ENCODE results near the gene MTA2.

The MTA2 gene

GRCh38 chr11:62615521-62615920 is 13.9 kb upstream of the MTA2 start:
- Histone ChIP-seq H3K27ac (ENCODE audit: low read depth, low read length, poor library complexity, severe bottlenecking) (no peak overlapping the region), H4K20me1 (ENCODE audit: insufficient read depth, low read length) (no peaks in the 10 kb centered on the region), H3K4me2 (ENCODE audit: low read length) (no peak overlapping the region), H3K9me3 (ENCODE audit: low read length) (no peaks in the 10 kb centered on the region), H3K79me2 (ENCODE audit: insufficient read depth, low read length) (no peaks in the 10 kb centered on the region; the same call in 1 of the 2 replicates), H3K4me1 (ENCODE audit: insufficient read depth, low read length, severe bottlenecking) (peaks cover 16% of the 10 kb centered on the region), H3K27me3 (ENCODE audit: insufficient read depth, low read length) (no peaks in the 10 kb centered on the region), H3K4me3 (ENCODE audit: low read depth, low read length, poor library complexity, severe bottlenecking) (no peak overlapping the region), H3F3A (ENCODE audit: insufficient read depth, low read length) (no peaks in the 10 kb centered on the region), H3K9ac (ENCODE audit: low read length) (no peak overlapping the region), H3K9me2 (ENCODE audit: low read depth, low read length) (no peaks in the 10 kb centered on the region), H3K36me3 (ENCODE audit: insufficient read depth, low read length) (peaks cover 24% of the 10 kb centered on the region), H2AFZ (ENCODE audit: low read length) (no peak overlapping the region)
- TF ChIP-seq CTCF (IDR thresholded peaks at IDR 0.05; ENCODE audit: low read length) (no peak), EZH2 (IDR thresholded peaks at IDR 0.05; ENCODE audit: borderline replicate concordance, low read length) (no peak)

- no peaks in the 10 kb centered on the region for H3K27me3 ChIP-seq (ENCODE audit: insufficient read depth, low read length)
- H3F3A ChIP-seq (ENCODE audit: insufficient read depth, low read length), result no peaks in the 10 kb centered on the region; the same call in 1 of the 2 replicates
- H3K27ac ChIP-seq (ENCODE audit: low read depth, low read length, poor library complexity, severe bottlenecking), result peak overlapping the region; percentile 53
- H3K9me2 ChIP-seq (ENCODE audit: low read depth, low read length), result no peaks in the 10 kb centered on the region
- H2AFZ ChIP-seq (ENCODE audit: low read length), result no peak overlapping the region
- no peak overlapping the region for H3K4me3 ChIP-seq (ENCODE audit: low read depth, low read length, poor library complexity, severe bottlenecking)
- H3K9me3 ChIP-seq (ENCODE audit: low read length), result no peaks in the 10 kb centered on the region
- peaks cover 30% of the 10 kb centered on the region for H3K36me3 ChIP-seq (ENCODE audit: insufficient read depth, low read length)
- no peak for TF ChIP-seq EZH2 (IDR thresholded peaks at IDR 0.05; ENCODE audit: borderline replicate concordance, low read length)
- TF ChIP-seq CTCF (IDR thresholded peaks at IDR 0.05; ENCODE audit: low read length), result no peak
- peaks cover 25% of the 10 kb centered on the region for H3K4me1 ChIP-seq (ENCODE audit: insufficient read depth, low read length, severe bottlenecking)
- H3K79me2 ChIP-seq (ENCODE audit: insufficient read depth, low read length), result no peaks in the 10 kb centered on the region
- H3K4me2 ChIP-seq (ENCODE audit: low read length), result no peak overlapping the region
- H4K20me1 ChIP-seq (ENCODE audit: insufficient read depth, low read length), result no peaks in the 10 kb centered on the region
- H3K9ac ChIP-seq (ENCODE audit: low read length), result no peak overlapping the region; the same call in 1 of the 2 replicates
These were observed 12.6 kb upstream of the MTA2 start for GRCh38 chr11:62614275-62614674.

- no peak overlapping the region for H2AFZ ChIP-seq (ENCODE audit: low read length)
- peak overlapping the region; percentile 53 for H3K27ac ChIP-seq (ENCODE audit: low read depth, low read length, poor library complexity, severe bottlenecking)
- H3K27me3 ChIP-seq (ENCODE audit: insufficient read depth, low read length), result no peaks in the 10 kb centered on the region
- no peaks in the 10 kb centered on the region for H3K9me3 ChIP-seq (ENCODE audit: low read length)
- peaks cover 25% of the 10 kb centered on the region for H3K4me1 ChIP-seq (ENCODE audit: insufficient read depth, low read length, severe bottlenecking)
- H3F3A ChIP-seq (ENCODE audit: insufficient read depth, low read length), result no peaks in the 10 kb centered on the region; the same call in 1 of the 2 replicates
- no peaks in the 10 kb centered on the region for H4K20me1 ChIP-seq (ENCODE audit: insufficient read depth, low read length)
- H3K4me3 ChIP-seq (ENCODE audit: low read depth, low read length, poor library complexity, severe bottlenecking), result peak overlapping the region; percentile 78
- H3K9ac ChIP-seq (ENCODE audit: low read length), result no peak overlapping the region
- TF ChIP-seq CTCF (IDR thresholded peaks at IDR 0.05; ENCODE audit: low read length), result no peak
- TF ChIP-seq EZH2 (IDR thresholded peaks at IDR 0.05; ENCODE audit: borderline replicate concordance, low read length), result no peak
- H3K36me3 ChIP-seq (ENCODE audit: insufficient read depth, low read length), result peaks cover 26% of the 10 kb centered on the region
- no peak overlapping the region for H3K4me2 ChIP-seq (ENCODE audit: low read length)
- no peaks in the 10 kb centered on the region for H3K79me2 ChIP-seq (ENCODE audit: insufficient read depth, low read length)
- no peaks in the 10 kb centered on the region for H3K9me2 ChIP-seq (ENCODE audit: low read depth, low read length)
These were observed 11.7 kb upstream of the MTA2 start for GRCh38 chr11:62613291-62613778.
